DND-41 (cell line): Measurements from ENCODE around the gene NKAIN4.

Experiments
- ATAC-seq: fragments of 200-7000 bp; cut with Tn5 transposase; 3 replicates; pipeline ENCODE4 v1.9.1; 2021; ENCODE audit warnings: low read depth; ENCODE audit not compliant: insufficient read depth
- DNase-seq: peaks from one replicate; pipeline ENCODE4 v3.0.0-alpha.2; 2020
- H2AFZ ChIP-seq: 2 replicates; pipeline ENCODE4 v1.6.0; 2012; ENCODE audit warnings: low read depth, low read length
- H3K27ac ChIP-seq: 2 replicates; pipeline ENCODE4 v1.5.1; 2012; ENCODE audit warnings: low read length, inconsistent platforms
- H3K27me3 ChIP-seq: fragments of 200-600 bp; sonication (generic); 2 replicates; pipeline ENCODE4 v1.6.0; 2012; ENCODE audit warnings: low read length, mild to moderate bottlenecking, inconsistent platforms; ENCODE audit not compliant: insufficient read depth, poor library complexity
- H3K36me3 ChIP-seq: 2 replicates; pipeline ENCODE4 v1.5.1; 2012; ENCODE audit warnings: low read length, inconsistent platforms; ENCODE audit not compliant: insufficient read depth
- H3K4me1 ChIP-seq: 2 replicates; pipeline ENCODE4 v1.5.1; 2012; ENCODE audit warnings: mild to moderate bottlenecking, low read length; ENCODE audit not compliant: insufficient read depth
- H3K4me2 ChIP-seq: 2 replicates; pipeline ENCODE4 v1.6.0; 2012; ENCODE audit warnings: mild to moderate bottlenecking, moderate library complexity, low read length, inconsistent platforms; ENCODE audit not compliant: insufficient read depth
- H3K4me3 ChIP-seq, 2 experiments: fragments of 200-600 bp in 1 of 2; shearing (Covaris generic) in 1 of 2; 2 replicates each; pipeline ENCODE4 v1.5.1; 2012 to 2016; ENCODE audit warnings: inconsistent platforms in 2 of 2, low read length in 2 of 2, mild to moderate bottlenecking in 2 of 2, low read depth in 1 of 2, moderate library complexity in 1 of 2
- H3K79me2 ChIP-seq: 2 replicates; pipeline ENCODE4 v1.6.0; 2012; ENCODE audit warnings: low read length, inconsistent platforms; ENCODE audit not compliant: insufficient read depth
- H3K9ac ChIP-seq: 2 replicates; pipeline ENCODE4 v1.6.0; 2012; ENCODE audit warnings: low read depth, mild to moderate bottlenecking, inconsistent platforms, low read length, moderate library complexity
- H3K9me3 ChIP-seq: 2 replicates; pipeline ENCODE4 v1.5.1; 2012; ENCODE audit warnings: low read length, moderate library complexity, mild to moderate bottlenecking, inconsistent platforms; ENCODE audit not compliant: insufficient read depth, severe bottlenecking
- H4K20me1 ChIP-seq: 2 replicates; pipeline ENCODE4 v1.6.0; 2012; ENCODE audit warnings: low read length; ENCODE audit not compliant: insufficient read depth
- EZH2 ChIP-seq: IDR thresholded peaks from 3 replicates; pipeline ENCODE4 v1.6.1; 2012; ENCODE audit warnings: borderline replicate concordance, low read depth, mild to moderate bottlenecking, moderate library complexity, low read length, inconsistent platforms; ENCODE audit not compliant: severe bottlenecking
- TF ChIP-seq, protein P1 (sequence below): IDR thresholded peaks from 2 replicates; pipeline ENCODE4 v1.5.1; 2012; ENCODE audit warnings: borderline replicate concordance, low read length, moderate library complexity, mild to moderate bottlenecking; ENCODE audit not compliant: poor library complexity, severe bottlenecking; ENCODE audit errors: extremely low read depth

NKAIN4 gene

GRCh38 chr20:63291811-63292210 is 37.5 kb upstream of the NKAIN4 start:
- Histone ChIP-seq H3K9me3 (no peaks in the 10 kb centered on the region), H3K36me3 (peaks cover 31% of the 10 kb centered on the region), H3K4me1 (no peaks in the 10 kb centered on the region), H4K20me1 (peaks cover 55% of the 10 kb centered on the region), H3K9ac (no peak overlapping the region), H3K79me2 (no peaks in the 10 kb centered on the region), H2AFZ (no peak overlapping the region), H3K4me2 (no peak overlapping the region), H3K27ac (no peak overlapping the region), H3K27me3 (peaks cover 10% of the 10 kb centered on the region), H3K4me3 (no peak overlapping the region)
- DNase-seq = no peak
- ATAC-seq = no peak
- TF ChIP-seq EZH2 = no peak
- TF ChIP-seq, protein P1, sequence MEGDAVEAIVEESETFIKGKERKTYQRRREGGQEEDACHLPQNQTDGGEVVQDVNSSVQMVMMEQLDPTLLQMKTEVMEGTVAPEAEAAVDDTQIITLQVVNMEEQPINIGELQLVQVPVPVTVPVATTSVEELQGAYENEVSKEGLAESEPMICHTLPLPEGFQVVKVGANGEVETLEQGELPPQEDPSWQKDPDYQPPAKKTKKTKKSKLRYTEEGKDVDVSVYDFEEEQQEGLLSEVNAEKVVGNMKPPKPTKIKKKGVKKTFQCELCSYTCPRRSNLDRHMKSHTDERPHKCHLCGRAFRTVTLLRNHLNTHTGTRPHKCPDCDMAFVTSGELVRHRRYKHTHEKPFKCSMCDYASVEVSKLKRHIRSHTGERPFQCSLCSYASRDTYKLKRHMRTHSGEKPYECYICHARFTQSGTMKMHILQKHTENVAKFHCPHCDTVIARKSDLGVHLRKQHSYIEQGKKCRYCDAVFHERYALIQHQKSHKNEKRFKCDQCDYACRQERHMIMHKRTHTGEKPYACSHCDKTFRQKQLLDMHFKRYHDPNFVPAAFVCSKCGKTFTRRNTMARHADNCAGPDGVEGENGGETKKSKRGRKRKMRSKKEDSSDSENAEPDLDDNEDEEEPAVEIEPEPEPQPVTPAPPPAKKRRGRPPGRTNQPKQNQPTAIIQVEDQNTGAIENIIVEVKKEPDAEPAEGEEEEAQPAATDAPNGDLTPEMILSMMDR = no peak

DNA sequence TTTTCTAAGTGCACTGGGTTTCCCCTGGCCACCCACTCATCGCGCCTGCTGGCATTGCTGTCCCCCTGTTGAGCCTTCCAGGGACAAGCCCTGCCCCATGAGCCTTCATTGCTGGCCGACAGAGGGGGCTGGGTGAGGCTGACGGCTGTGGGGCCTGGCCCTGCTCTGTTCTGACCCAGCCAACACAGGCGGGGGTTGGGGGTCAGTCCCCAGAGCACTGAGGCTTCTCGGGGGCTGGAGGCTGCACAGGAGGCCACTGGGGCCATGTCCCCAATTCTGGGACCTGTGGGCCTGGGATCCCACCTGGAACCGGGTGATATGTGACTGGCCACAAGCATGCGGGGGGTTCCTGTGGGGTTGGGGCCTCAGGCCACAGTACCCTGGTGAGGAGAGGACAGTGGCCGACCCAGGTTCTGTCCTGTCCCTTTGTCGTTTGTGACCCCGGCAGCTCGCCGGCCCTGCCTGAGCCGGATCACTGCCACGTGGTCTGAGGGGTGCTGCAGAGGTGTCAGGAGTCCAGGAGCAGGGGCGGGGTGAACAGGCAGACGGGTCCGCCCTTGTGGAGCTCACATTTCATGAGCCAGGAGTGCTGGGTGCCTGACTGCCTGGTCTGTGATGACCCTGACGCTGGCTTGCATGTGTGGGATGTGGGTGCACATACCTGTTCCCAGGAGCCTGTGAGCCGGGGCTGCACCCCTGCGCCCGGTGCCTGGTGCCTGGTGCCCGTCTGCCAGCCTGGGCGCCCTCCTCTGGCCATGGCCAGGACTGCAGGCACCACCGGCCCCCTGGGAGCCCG is 36.6 kb upstream of the NKAIN4 start:
- H3K9ac ChIP-seq = no peak overlapping the region
- peaks cover 39% of the 10 kb centered on the region for H3K36me3 ChIP-seq
- no peak for TF ChIP-seq EZH2
- TF ChIP-seq, protein P1 = peak; percentile 81
- H3K27ac ChIP-seq = no peak overlapping the region
- H3K4me1 ChIP-seq = peaks cover under 1% of the 10 kb centered on the region; the same call in 1 of the 2 replicates
- peaks cover 10% of the 10 kb centered on the region for H3K27me3 ChIP-seq
- no peak overlapping the region for H3K4me2 ChIP-seq
- no peak overlapping the region for H3K4me3 ChIP-seq
- peaks cover 2% of the 10 kb centered on the region; the same call in 1 of the 2 replicates for H3K79me2 ChIP-seq
- peak; percentile 72 for DNase-seq
- H2AFZ ChIP-seq = no peak overlapping the region
- peaks cover 55% of the 10 kb centered on the region for H4K20me1 ChIP-seq
- H3K9me3 ChIP-seq = no peaks in the 10 kb centered on the region
- ATAC-seq = peak; percentile 73

- H3K4me3 ChIP-seq = no peak overlapping the region
- no peak overlapping the region for H3K9ac ChIP-seq
- H3K4me1 ChIP-seq = peaks cover 7% of the 10 kb centered on the region
- H4K20me1 ChIP-seq = peaks cover 52% of the 10 kb centered on the region
- ATAC-seq (no peak), DNase-seq (no peak)
- peaks cover 8% of the 10 kb centered on the region for H3K27me3 ChIP-seq
- no peaks in the 10 kb centered on the region for H3K9me3 ChIP-seq
- H2AFZ ChIP-seq = no peak overlapping the region
- peaks cover 8% of the 10 kb centered on the region; the same call in 1 of the 2 replicates for H3K79me2 ChIP-seq
- TF ChIP-seq, protein P1 = no peak
- no peak for TF ChIP-seq EZH2
- peaks cover 46% of the 10 kb centered on the region for H3K36me3 ChIP-seq
- no peak overlapping the region for H3K4me2 ChIP-seq
- H3K27ac ChIP-seq = no peak overlapping the region
Observed at GRCh38 chr20:63290136-63290676, 35.9 kb upstream of the NKAIN4 start.
